Activated CD4-positive, alpha-beta T cell treated with anti-CD3 and anti-CD28 coated beads, Interleukin-10, Interleukin-2, amounts not matched to agents 100 ng/mL and 50 ng/mL, durations not matched to agents 16 hours and 8 hours (primary cell): Measurements from ENCODE around the gene CIBAR2.
"Not testable (repeated sequence)": the region's sequence is repeated elsewhere in the genome, so short reads cannot be mapped to it uniquely, and the experiment has no call there.

Experiments
- DNase-seq: peaks from one replicate; pipeline ENCODE4 v3.0.0-alpha.2; 2020

Gene CIBAR2

DNA sequence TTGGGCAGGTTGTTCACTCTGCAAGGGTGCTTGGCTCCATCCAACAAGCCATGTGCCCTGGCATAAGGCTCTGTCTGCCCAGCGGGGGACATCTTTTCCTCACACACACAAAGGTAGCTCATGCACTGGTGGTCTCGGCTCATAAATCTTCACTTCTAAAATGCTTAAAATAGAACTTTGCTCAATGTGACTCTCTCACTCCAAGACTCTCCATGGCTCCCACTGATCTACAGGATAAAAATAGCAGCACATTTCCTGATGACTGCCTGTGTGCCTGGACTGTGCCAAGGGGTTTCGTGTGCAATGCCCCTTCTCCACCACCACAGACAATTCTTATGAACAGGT lies 15.1 kb upstream of the CIBAR2 start:
- no peak for DNase-seq

DNA sequence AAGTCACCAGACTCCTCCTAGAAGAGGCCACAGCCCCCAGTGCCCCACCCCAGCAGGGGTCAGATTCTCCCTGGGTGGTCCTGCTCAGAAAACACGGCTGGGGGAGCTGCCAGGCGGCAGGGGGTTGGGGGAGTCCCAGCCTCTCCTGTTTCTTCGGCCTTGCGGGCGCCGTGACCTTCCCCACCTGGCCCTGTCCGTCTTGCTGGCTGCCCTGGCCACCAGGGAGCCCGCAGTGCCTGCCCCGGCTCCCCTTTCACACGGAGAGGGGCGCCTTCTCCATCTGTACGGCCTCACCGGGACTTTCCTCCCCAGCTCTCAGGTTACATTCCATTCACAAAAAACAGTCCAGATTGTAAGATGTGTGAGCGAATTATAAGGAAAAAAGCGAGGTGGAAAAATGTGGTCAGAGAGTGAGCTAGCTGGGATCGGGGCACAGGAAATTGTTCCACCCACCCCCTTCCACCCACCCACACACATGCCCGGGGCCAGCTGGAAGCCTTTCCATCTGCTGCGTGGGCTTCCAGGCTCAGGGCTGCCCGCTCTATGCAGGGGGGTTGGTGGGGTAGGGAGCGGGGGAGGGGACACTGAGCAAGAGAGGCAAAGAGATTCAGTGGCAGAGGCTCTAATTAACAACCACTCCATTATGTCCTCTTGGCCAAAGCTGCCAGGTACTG lies 14.6 kb upstream of the CIBAR2 start:
- no peak for DNase-seq

DNA sequence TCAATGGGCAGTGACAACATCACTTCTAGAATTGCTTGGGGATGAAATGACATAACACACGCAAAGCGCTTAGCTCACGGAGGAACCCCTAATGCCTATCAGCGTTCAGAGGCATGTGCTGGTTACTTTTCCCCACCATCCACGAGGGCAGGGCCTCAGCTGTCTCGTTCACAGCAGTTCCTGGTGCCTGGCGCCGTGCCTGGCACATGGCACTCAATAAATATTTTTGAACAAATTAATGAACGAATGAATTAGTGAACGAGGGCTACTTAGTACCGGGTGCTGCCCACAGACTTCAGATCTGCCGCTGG lies 14.1 kb upstream of the CIBAR2 start:
- no peak for DNase-seq

DNA sequence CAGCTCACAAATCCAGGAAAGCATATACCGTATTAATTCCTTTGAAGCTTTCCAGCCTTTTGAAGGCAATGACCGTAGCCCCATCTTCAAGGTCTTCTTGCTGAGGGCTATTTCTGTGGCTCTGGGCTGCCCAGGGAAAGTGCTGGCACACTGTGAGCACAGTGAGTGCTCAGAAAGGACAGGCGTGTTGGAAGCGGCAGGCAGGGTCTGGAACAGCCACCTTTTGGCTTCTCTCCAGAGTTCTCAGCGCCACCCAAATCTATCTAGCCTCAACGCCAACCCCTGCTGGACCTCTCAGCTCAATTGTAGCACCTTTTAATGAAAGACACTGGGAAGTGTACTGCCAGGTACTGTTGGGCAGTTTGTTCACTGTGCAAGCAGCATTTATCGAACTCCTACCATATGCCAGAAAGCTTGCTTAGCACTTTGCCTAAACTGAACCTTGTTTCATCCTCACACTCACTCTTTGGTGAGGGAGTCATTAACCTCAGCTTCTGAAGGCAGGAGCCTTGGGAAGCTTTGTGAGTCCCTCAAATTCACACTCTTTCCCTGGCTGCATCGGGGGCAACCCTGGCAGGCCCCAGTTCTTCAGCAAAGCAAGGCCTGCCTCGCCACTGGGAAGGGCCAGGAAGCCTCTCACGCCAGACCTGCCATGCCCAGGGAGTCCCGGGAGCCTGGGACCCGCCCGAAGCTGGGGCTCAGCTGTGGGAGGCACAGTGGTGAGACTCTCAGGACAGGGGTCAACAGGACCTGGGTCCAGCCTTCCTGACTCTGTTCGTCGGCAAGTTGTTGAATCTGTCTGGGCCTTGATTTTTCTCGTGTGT lies 13.5 kb upstream of the CIBAR2 start:
- no peak for DNase-seq

DNA sequence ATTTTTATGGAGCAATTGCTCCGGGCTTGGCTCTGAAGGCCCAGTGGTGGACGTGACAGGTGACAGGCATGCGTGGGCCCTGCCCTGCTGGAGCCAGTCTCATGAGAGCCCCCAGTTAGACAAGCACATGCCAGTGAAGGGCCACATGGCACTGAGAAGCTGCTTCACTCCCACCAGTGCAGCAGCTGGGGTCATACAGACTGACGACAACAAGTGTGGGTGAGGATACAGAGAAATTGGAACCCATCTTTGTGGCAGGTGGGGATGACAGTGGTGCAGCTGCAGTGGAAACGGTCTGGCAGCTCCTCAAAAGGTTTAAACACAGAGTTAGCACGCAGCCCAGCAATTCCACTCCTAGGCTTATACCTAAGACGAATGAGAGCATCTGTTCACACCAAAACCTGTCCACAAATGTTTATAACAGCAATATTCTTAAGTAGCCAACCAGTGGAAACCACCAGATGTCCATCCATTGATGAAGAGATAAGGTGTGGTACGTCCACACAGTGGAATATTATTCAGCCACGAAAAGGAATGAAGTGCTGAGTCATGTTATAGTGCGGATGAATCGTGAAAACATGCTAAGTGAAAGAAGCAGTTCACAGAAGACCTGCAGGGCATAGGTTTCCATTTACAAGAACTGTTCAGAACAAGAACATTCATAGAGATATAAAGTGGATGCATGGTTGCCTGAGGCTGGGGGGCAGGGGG lies 12.5 kb upstream of the CIBAR2 start:
- no peak for DNase-seq

DNA sequence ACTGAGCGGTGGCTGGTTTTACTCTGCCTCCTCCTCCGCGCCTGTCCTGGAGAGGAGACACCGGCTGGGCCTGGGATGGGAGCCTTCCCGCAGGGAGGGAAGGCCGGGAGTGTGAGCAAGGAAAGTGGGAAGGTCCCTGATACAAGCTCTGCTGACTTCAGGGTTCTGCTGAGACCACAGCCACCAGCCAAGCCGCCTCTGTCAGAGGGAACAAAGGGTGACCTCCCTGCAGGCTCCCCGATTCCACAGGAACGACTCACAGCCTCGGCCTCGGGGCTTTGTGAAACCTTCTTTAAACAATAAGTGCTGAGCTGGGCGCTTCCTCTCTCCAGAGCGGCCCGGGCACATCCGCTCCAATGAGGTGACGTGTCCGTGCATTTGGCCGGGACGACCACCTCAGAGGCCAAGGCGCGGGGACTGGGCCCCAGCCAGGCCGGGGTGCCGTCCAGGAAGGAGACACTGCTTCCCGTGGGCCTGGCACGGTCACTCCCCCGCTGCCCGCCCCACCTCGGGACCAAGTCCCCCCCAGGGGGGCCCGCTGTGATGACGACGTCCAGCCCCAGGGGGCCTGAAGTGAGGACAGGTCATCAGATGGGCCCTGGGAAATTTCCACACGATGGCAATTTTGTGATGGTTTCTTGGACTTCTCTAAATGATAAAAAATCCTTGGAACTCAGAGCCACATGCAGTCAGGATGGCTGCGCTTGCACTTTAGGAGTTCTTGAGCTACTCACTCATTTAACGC lies 11.8 kb upstream of the CIBAR2 start:
- DNase-seq: no peak

DNA sequence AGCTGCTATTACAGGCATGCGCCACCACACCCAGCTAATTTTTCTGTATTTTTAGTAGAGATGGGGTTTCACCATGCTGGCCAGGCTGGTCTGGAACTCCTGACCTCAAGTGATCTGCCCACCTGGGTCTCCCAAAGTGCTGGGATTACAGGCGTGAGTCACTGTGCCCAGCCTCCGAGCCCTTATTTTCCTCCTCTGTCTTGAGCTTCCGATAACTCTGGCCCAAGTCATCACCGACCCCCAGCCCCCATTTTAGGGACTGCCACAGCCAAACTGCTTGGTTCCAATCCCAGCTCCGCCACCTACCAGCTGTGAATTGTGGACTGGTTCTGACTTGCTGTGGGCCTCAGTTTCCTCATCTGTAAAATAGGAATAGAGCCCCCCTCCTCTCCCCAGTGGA lies 11.2 kb upstream of the CIBAR2 start:
- not testable (repeated sequence) for DNase-seq

DNA sequence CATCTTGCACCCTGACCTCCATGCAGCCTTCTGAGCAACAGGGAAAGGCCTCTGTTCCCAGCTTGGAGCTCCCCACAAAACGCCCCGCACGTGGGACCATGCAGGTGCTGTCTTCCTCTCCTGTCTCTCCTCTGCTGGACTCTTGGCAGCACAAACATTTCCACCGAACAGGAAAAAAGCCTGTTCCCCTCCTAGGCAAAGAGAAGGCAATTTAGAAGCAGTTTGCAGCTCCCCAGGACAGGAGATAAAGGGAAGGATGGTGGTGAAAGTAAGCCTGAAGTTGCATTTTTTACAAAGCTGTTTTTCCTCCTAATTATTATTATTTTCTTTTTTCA lies 7.7 kb upstream of the CIBAR2 start:
- no peak for DNase-seq

DNA sequence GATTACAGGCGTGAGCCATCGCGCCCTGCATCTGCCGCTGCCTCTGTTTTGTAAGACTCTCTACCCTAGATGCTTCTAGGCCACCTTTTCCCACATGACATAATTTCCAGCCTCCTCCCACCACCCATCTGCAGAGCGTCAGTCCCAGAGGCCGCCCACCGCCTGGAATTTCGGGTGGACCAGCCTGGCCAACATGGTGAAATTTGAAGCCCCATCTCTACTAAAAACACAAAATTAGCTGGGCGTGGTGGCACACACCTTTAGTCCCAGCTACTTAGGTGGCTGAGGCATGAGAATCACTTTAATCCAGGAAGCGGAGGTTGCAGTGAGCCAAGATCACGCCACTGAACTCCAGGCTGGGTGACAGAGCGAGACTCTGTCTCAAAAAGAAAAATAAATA lies 5.1 kb upstream of the CIBAR2 start:
- DNase-seq: no peak

DNA sequence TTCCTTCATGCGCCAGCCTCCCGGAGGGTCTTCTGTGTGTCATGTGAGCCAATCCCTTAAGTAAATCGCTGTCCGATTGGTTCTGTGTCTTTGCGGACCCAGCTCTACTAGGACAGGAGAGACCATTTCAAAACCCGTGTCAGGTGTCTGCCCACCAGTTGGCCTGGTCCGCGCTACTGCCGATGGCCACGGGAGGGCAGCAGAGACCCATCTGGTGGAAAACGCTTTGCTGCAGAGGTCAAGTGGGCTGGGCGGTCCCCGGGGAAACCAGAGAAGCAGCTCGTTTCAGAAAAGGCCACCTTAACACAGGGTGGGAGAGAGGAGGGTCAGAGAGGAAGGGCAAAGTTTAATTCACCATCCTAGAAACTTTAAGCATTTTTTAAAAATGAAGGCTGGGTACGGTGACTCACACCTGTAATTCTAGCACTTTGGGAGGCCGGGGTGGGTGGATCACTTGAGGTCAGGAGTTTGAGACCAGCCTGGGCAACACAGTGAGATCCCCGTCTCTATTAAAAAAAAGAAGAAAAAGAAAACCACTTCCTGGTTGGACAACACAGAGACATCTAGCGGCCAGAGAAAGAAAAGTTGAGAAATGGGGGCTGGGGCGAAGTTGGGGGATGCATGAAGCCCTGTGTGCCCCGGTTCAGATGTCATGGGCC lies 2.8 kb upstream of the CIBAR2 start:
- DNase-seq: peak; percentile 84

DNA sequence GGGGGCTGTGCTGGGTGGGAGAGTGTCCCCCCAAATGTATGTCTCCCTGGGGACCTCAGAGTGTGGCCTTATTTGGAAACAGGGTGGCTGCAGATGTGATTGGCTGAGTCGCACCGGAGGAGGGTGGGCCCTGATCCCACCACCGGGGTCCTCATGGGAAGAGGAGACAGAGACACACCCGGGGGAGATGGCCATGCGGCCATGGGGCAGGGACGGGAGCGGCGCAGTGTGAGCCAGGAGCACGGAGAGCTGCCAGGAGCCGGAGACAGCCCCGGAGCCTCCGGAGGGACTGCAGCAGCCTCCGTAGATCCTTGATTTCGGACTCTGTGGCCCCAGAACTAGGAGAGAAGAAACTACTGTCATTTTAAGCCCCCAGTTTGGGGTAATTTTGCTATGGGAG lies 1.6 kb upstream of the CIBAR2 start:
- DNase-seq: no peak

DNA sequence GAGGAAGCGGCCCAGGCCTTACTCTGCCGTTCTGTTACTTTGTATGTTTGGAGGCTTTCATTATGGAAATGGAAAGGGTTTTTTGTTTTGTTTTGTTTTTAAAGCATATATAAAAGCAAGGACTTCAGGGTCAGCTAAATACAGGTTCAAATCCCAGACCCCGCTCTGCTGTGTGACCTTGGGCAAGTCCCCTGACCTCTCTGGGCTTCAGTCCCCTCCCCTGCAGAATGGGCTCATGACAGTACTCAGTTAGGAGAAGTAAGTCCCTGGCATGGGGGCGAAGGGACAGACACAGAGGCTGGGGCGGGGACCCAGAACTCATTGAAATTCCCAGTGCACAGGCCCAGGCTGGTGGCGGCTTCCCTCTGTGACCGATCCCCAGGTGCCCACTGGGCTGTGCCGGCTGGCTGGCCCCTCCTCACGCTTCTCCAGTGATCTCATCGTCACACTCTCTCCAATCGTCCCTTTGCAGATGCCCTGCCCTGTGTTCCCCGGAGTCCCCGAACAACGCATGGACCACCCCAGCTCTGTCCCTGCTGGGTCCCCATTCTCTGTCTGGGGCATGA lies 979 bp upstream of the CIBAR2 start:
- DNase-seq: no peak

DNA sequence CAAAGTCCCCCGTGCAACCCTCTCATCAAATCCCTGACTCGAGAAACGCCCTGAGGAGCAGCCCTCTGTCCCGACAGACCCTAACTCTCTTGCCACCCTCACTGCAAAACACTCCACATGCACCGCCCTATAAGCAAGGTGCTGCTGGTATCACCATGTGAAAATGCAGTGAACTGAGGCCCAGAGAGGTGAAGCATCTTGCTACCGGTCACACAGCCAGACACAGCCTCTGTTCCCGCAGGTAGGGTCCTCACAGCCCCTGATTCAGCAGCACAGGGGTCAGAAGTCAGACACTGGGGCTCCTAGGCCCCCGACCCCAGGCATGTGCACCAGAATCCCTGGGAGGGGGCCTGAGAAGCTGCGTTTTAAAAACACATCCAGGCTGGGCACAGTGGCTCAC lies 1.1 kb downstream of the CIBAR2 start:
- DNase-seq: no peak

DNA sequence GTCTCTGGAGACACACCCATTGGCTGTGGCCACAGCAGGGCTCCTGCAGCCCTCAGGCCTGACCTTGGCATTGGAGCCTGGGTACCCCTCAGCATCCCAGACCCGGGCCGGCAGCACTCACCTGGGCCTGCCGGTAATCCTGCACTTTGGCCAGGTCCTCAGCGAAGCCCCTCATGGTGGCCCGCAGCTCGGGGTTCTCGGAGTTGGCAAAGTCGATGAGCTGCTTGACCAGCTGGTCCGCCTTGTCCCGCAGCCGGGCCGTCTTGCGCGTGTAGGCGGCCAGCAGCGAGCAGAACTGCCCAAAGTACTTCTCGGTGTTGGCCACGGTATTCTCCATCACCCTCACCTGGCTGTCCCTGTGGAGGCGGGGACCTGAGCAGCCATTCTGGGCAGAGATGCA lies 2.2 kb downstream of the CIBAR2 start:
- no peak for DNase-seq

DNA sequence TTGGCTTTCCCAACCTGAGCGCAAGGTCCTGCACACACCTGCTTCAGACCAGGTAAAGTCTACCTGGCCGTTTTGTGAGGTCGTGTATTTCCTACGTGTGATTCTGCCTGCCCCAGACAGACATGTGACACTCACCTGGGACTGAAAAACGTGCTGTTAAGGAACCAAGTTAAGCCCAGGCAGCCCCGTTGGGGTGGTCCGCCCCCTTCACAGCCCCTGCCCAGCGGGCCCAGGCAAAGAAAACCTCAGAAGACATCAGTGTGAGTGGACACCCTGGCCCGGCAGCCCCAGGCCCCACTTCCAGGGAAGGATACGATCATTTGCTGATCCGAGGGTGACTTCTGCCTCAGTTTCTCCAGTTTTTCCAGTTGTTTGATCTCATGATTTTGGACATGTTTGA lies 4.7 kb downstream of the CIBAR2 start:
- no peak for DNase-seq

DNA sequence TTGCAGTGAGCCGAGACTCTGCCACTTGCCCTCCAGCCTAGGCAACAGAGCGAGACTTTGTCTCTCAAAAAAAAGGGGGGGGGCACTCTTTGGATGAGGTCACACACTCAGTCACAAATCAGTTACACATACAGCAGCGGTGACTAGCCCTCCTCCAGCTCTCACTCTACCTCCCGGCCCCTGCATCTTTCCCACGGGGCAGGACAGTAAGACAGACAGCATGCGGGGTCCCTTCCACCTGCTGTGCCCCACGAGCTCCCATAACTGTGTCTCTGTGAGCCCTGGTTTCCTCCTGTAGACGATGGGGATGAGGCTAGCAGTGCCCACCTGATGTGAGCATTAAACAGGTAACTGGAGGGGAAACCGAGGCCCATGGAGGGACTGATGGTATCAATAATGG lies 5.2 kb downstream of the CIBAR2 start:
- DNase-seq: no peak

DNA sequence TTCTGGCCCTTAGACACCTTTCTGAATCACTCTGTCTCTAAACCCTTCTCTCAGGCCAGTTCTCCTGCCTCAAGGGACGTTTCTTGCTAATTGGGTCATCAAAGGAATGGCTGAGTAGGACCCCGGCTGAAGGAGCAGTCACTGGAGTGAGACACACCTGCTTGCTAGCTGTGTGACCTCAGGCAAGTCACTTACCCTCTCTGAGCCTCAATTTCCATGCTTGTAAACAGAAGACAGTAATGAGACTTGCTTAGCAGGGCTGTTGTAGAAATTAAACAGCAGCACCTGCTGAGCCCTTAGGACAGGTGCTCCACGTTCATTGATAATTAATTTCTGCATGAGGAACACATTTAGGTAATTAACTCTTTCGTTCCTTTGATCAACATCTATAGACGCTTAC lies 6.8 kb downstream of the CIBAR2 start:
- no peak for DNase-seq

DNA sequence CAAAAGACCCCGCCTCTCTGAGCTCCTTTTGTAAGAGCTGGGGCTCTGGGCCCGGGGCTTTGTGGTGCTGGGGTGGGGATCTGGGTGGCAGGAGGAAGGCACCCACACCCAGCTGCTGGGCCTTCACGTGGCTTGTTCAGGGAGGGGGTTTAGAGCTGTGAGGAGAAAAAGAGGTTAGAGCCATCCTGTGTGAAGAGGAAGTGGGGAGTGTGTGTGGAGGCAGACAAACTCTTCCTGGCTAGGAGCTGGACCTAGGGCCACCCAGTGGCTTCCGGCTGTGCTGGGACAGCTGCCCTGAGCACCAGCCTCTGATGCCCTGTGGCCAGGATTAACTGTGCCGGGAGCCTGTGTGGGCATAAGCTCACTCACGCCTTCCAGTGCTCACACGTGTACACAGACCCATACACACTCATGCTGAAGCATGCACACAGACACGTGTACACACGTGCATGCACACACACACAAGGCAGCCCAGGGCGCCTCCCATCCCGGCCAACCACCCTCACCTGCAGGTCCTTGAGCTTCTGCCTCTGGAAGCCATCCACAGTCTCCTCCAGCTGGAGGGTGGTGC lies 7.4 kb downstream of the CIBAR2 start:
- DNase-seq: peak; percentile 23

DNA sequence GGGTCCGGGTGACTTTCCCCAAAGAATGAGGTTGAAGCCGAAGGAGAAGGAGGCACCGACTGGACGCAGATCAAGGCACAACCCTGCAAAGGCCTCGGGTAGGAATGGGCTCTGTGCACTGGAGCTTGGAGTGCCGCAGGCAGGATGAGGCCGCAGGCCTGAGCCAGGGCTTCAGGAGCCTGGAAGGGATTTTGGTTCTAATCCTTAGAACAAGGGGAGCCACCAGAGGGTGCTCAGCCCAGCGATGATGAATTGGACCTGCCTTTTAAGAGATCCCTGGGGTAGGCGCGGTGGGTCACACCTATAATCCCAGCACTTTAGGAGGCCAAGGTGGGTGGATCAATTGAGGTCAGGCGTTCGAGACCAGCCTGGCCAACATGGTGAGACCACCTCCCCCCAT lies 8.1 kb downstream of the CIBAR2 start:
- DNase-seq: no peak

DNA sequence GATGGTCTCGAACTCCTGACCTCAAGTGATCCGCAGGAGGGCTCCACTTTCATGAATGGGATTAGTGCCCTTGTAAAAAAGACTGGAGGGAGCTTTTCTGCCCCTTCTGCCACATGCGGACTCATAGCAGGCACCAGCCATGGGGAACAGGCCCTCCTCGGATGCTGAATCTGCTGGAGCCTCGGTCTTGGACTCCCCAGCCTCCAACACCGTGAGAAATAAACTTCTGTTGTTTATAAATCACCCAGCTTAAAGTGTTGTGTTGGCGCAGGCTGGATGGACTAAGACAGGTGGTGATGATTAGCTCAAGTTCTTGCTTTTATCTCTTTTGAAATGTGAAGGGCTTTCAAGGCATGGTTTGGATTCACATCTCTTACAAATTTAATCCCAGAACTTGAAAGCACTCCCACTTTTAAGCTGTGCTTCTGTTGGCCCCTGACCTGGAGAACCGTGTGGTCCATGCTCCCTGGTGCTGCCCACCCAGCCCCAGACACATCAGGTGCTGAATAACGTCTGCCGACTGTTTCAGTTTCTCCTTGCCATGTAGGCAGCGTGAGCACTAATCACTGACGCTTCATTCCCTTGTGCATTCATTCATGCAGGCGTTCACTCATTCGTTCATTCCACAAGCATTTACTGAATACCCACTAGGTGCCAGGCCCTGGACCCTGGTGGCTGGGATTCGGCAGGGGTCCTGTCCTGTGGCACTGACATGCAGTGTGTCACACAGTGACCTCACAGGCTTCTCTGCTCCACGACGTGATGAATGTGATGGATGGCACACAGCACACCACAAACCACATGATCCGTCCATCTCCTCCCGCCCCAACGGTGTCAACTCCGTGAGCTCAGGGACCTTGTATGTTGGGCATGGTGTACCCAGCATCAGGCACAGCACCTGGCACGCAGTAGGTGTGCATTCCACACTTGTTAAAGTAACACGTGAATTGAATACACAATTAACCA lies 8.9 kb downstream of the CIBAR2 start:
- no peak for DNase-seq

DNA sequence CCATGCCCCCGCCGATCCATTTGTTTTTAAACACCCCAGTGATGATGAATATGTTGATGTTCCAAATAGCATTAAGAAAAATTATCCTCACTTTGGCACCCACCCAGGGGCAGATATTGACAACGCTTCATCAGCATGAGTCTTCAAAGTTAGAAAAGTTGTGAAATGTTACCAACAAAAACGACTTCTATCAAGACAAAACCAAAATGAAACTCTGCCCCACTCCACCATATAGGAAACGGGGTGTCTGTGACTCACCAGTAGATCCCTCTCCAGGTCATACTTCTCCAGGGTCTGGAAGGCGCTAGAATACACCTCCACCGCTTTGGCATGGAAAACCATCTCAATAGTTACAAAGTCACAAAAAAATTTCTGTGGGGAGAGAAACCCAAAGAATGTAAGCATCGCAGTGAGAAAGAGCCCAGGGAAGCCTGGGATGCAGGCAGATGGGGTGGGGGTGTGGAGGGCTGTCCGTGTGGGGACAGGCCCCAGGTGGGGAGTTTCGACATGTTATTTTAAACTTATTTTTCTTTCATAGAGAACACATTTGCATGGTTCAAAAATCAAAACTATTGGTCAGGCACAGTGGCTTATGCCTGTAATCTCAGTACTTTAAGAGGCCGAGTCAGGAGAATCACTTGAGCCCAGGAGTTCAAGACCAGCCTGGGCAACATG lies 10.2 kb downstream of the CIBAR2 start:
- DNase-seq: no peak
